ENCODE measurements around the gene FGF12. TPM values are rescaled to one million over a fixed set of nuclear protein-coding genes. Genes with fewer than 3 reads are reported as not detected.

FGF12 gene
- total RNA-seq, 6 experiments from 2014 or later, result 0.29 to 6.5 (median 0.76) TPM

- intact Hi-C loops (cut with DNase I), result no loop called here
- no peak for DNase-seq
- Histone ChIP-seq H3K9me3 (no peaks in the 10 kb centered on the region), H3K36me3 (no peaks in the 10 kb centered on the region), H3K4me1 (no peaks in the 10 kb centered on the region), H3K27ac (no peak overlapping the region), H3K4me3 (no peak overlapping the region), H3K27me3 (no peaks in the 10 kb centered on the region)
- 69% methylated on average over 3 of the region's 3 CpGs for WGBS (ENCODE audit: insufficient coverage, low coverage, low lambda C conversion rate, missing lambda C conversion rate)
- no peak for ATAC-seq
- TF ChIP-seq POLR2A (IDR thresholded peaks at IDR 0.05), result no peak
- no peak for TF ChIP-seq CTCF (IDR thresholded peaks at IDR 0.05)
Observed at GRCh38 chr3:192397012-192397411, 330.3 kb downstream of the FGF12 start.

- Histone ChIP-seq H3K27ac (no peak overlapping the region), H3K4me3 (no peak overlapping the region), H3K27me3 (no peaks in the 10 kb centered on the region), H3K4me1 (no peaks in the 10 kb centered on the region), H3K9me3 (no peaks in the 10 kb centered on the region), H3K36me3 (no peaks in the 10 kb centered on the region)
- TF ChIP-seq POLR2A (IDR thresholded peaks at IDR 0.05), result no peak
- TF ChIP-seq CTCF (IDR thresholded peaks at IDR 0.05), result no peak
- ATAC-seq (no peak), DNase-seq (no peak)
- 77% methylated on average over 5 of the region's 5 CpGs for WGBS (ENCODE audit: insufficient coverage, low coverage, low lambda C conversion rate, missing lambda C conversion rate)
- intact Hi-C loops (cut with DNase I), result no loop called here
Observed at GRCh38 chr3:192395506-192395905, 331.8 kb downstream of the FGF12 start.

GRCh38 chr3:192392986-192393385, 334.4 kb downstream of the FGF12 start:
- DNase-seq (no peak), ATAC-seq (no peak)
- Histone ChIP-seq H3K36me3 (no peaks in the 10 kb centered on the region), H3K4me1 (no peaks in the 10 kb centered on the region), H3K4me3 (no peak overlapping the region), H3K9me3 (no peaks in the 10 kb centered on the region), H3K27ac (no peak overlapping the region), H3K27me3 (no peaks in the 10 kb centered on the region)
- TF ChIP-seq POLR2A (IDR thresholded peaks at IDR 0.05), result no peak
- TF ChIP-seq CTCF (IDR thresholded peaks at IDR 0.05), result no peak
- intact Hi-C loops (cut with DNase I), result no loop called here
- WGBS (ENCODE audit: insufficient coverage, low coverage, low lambda C conversion rate, missing lambda C conversion rate), result 86% methylated on average over 4 of the region's 4 CpGs

- Histone ChIP-seq H3K27ac (no peak overlapping the region), H3K36me3 (no peaks in the 10 kb centered on the region), H3K9me3 (no peaks in the 10 kb centered on the region), H3K4me1 (no peaks in the 10 kb centered on the region), H3K4me3 (no peak overlapping the region), H3K27me3 (no peaks in the 10 kb centered on the region)
- intact Hi-C loops (cut with DNase I), result no loop called here
- ATAC-seq, result no peak
- TF ChIP-seq POLR2A (IDR thresholded peaks at IDR 0.05) (no peak), CTCF (IDR thresholded peaks at IDR 0.05) (no peak)
- DNase-seq, result no peak
- 31% methylated on average over 2 of the region's 2 CpGs for WGBS (ENCODE audit: insufficient coverage, low coverage, low lambda C conversion rate, missing lambda C conversion rate)
Observed at GRCh38 chr3:192382861-192383260, 344.5 kb downstream of the FGF12 start.

- intact Hi-C loops (cut with DNase I), result no loop called here
- Histone ChIP-seq H3K27me3 (no peaks in the 10 kb centered on the region), H3K9me3 (no peaks in the 10 kb centered on the region), H3K36me3 (no peaks in the 10 kb centered on the region), H3K27ac (no peak overlapping the region), H3K4me3 (no peak overlapping the region), H3K4me1 (no peaks in the 10 kb centered on the region)
- TF ChIP-seq CTCF (IDR thresholded peaks at IDR 0.05) (no peak), POLR2A (IDR thresholded peaks at IDR 0.05) (no peak)
- DNase-seq, result no peak
- 80% methylated on average over 2 of the region's 2 CpGs for WGBS (ENCODE audit: insufficient coverage, low coverage, low lambda C conversion rate, missing lambda C conversion rate)
- ATAC-seq, result no peak
Observed at GRCh38 chr3:192373586-192373985, 353.8 kb downstream of the FGF12 start.
